Sigmoid colon (tissue), 7 donors: ENCODE results near the gene GLS. TPM values are rescaled to one million over a fixed set of nuclear protein-coding genes. Genes with fewer than 3 reads are reported as not detected.
A peak's percentile ranks its signal among the peaks of the same experiment; 100 is the strongest.

Experiments
- DNase-seq: peaks from one replicate; pipeline ENCODE4 v3.0.0-alpha.2; 2019
- H3K27ac ChIP-seq, 4 donors: fragments of 200-600 bp; sonication (generic); one replicate each; pipeline ENCODE4 v1.5.1; 2016 to 2019; ENCODE audit warnings: mild to moderate bottlenecking in 1 of 4
- H3K27me3 ChIP-seq, 3 donors: fragments of 200-600 bp; sonication (generic); one replicate each; pipeline ENCODE4 v1.5.1; 2019; ENCODE audit warnings: mild to moderate bottlenecking in 1 of 3
- H3K36me3 ChIP-seq, 4 donors: fragments of 200-600 bp; sonication (generic); one replicate each; pipeline ENCODE4 v1.5.1; 2016 to 2019
- H3K4me1 ChIP-seq, 4 donors: fragments of 200-600 bp; sonication (generic); one replicate each; pipeline ENCODE4 v1.5.1; 2017 to 2019
- H3K4me3 ChIP-seq, 4 donors: fragments of 200-600 bp; sonication (generic); one replicate each; pipeline ENCODE4 v1.5.1; 2017 to 2019; ENCODE audit warnings: mild to moderate bottlenecking in 2 of 4, moderate library complexity in 1 of 4
- H3K9me3 ChIP-seq, 4 donors: fragments of 200-600 bp in 3 of 4; sonication (generic) in 3 of 4; one replicate each; pipeline versions ENCODE4 v1.5.1 to v1.6.1; 2013 to 2019
- CTCF ChIP-seq, 4 experiments: fragments of 450-650 bp in 3 of 4; fragments of 200-600 bp in 1 of 4; IDR thresholded peaks; one replicate each; pipeline ENCODE4 v1.5.1; 2016 to 2019; ENCODE audit warnings: antibody characterized with exemption in 4 of 4, mild to moderate bottlenecking in 3 of 4, moderate library complexity in 2 of 4
- EP300 ChIP-seq, 4 donors: sonication (generic); formaldehyde crosslinking; IDR thresholded peaks; one replicate each; pipeline ENCODE4 v1.6.1; 2017; ENCODE audit warnings: antibody characterized with exemption in 4 of 4
- POLR2A ChIP-seq, 2 donors: fragments of 450-650 bp; IDR thresholded peaks; one replicate each; pipeline ENCODE4 v1.6.1; 2016; ENCODE audit warnings: antibody characterized with exemption in 2 of 2, mild to moderate bottlenecking in 2 of 2, moderate library complexity in 2 of 2
- POLR2AphosphoS5 ChIP-seq, 4 donors: sonication (generic); formaldehyde crosslinking; IDR thresholded peaks; one replicate each; pipeline ENCODE4 v1.6.1; 2017; ENCODE audit warnings: antibody characterized with exemption in 4 of 4
- WGBS, 2 donors: extraction: QIAGEN DNeasy Blood & Tissue Kit; methylation state at CpG; one replicate each; pipeline ENCODE4 v1.1.7; 2013; 5-methylcytosine and 5-hydroxymethylcytosine counted together
- intact Hi-C: fragments of 100-400 bp; cut with DNase I; formaldehyde crosslinking; loops from one replicate; pipeline ENCODE4 v1.15.1; 2023
- polyA plus RNA-seq, 3 donors: library from polyadenylated mRNA; stranded (reverse); fragments of 200-250 nt; gene quantifications; one replicate each; pipeline ENCODE4 v1.2.3, GENCODE V29; 2013
- total RNA-seq, 4 donors: library from RNA; depleted of rRNA; stranded (reverse); fragments of >200 nt; gene quantifications; one replicate each; pipeline ENCODE4 v1.1.0, GENCODE V29; 2016
- donor health status: healthy with polysubstance abuse.
- donor health status: Bipolar disorder and iron deficiency.
- donor health status: healthy.

GLS gene
- total and polyA plus RNA-seq, 7 donors = 15.0 to 139 (median 87.1) TPM

- 44 to 67% methylated on average over 10 of the region's 10 CpGs for WGBS, 2 donors
- Histone ChIP-seq H3K36me3 (peaks cover 32 to 100% (median 66%) of the 10 kb centered on the region in 4 donors), H3K4me1 (no peaks in the 10 kb centered on the region), H3K27ac (peak overlapping the region; percentile 10 to 45 (median 32)), H3K9me3 (no peaks in the 10 kb centered on the region), H3K27me3 (no peaks in the 10 kb centered on the region), H3K4me3 (no peak overlapping the region)
- TF ChIP-seq EP300 (IDR thresholded peaks at IDR 0.05) (no peak), CTCF (IDR thresholded peaks at IDR 0.05) (no peak), POLR2A (IDR thresholded peaks at IDR 0.05) (no peak), POLR2AphosphoS5 (IDR thresholded peaks at IDR 0.05) (no peak)
- DNase-seq = no peak
- intact Hi-C loops = no loop called here
Observed at GRCh38 chr2:190980630-190981209, 100.1 kb downstream of the GLS start.

- Histone ChIP-seq H3K4me1 (no peaks in the 10 kb centered on the region), H3K27ac (no peak overlapping the region), H3K4me3 (no peak overlapping the region), H3K27me3 (no peaks in the 10 kb centered on the region), H3K9me3 (no peaks in the 10 kb centered on the region), H3K36me3 (peaks cover 32 to 100% (median 67%) of the 10 kb centered on the region in 4 donors)
- TF ChIP-seq CTCF (IDR thresholded peaks at IDR 0.05) = no peak
- TF ChIP-seq POLR2AphosphoS5 (IDR thresholded peaks at IDR 0.05) = no peak
- TF ChIP-seq POLR2A (IDR thresholded peaks at IDR 0.05) = no peak
- TF ChIP-seq EP300 (IDR thresholded peaks at IDR 0.05) = no peak
- WGBS, 2 donors = 90 to 93% methylated on average over 6 of the region's 6 CpGs
- intact Hi-C loops = no loop called here
- DNase-seq = no peak
Observed at GRCh38 chr2:190981333-190981732, 100.7 kb downstream of the GLS start.

- WGBS, 2 donors = 86 to 95% methylated on average over 1 of the region's 1 CpG
- H3K9me3 ChIP-seq = no peaks in the 10 kb centered on the region
- H3K4me3 ChIP-seq = no peak overlapping the region
- H3K36me3 ChIP-seq = peaks cover 36 to 100% (median 67%) of the 10 kb centered on the region in 4 donors
- intact Hi-C loops = no loop called here
- H3K27ac ChIP-seq = no peak overlapping the region
- TF ChIP-seq CTCF (IDR thresholded peaks at IDR 0.05) (no peak), EP300 (IDR thresholded peaks at IDR 0.05) (no peak), POLR2AphosphoS5 (IDR thresholded peaks at IDR 0.05) (no peak), POLR2A (IDR thresholded peaks at IDR 0.05) (no peak)
- no peaks in the 10 kb centered on the region for H3K27me3 ChIP-seq
- H3K4me1 ChIP-seq = no peaks in the 10 kb centered on the region
- DNase-seq = no peak
Observed at GRCh38 chr2:190981733-190982132, 101.1 kb downstream of the GLS start.

- intact Hi-C loops = no loop called here
- no peak for DNase-seq
- Histone ChIP-seq H3K27me3 (no peaks in the 10 kb centered on the region), H3K27ac (no peak overlapping the region), H3K36me3 (peaks cover 37 to 100% (median 64%) of the 10 kb centered on the region in 4 donors), H3K4me1 (no peaks in the 10 kb centered on the region), H3K4me3 (no peak overlapping the region), H3K9me3 (no peaks in the 10 kb centered on the region)
- WGBS, 2 donors = 81 to 90% methylated on average over 8 of the region's 8 CpGs
- TF ChIP-seq POLR2AphosphoS5 (IDR thresholded peaks at IDR 0.05) (no peak), EP300 (IDR thresholded peaks at IDR 0.05) (no peak), CTCF (IDR thresholded peaks at IDR 0.05) (no peak), POLR2A (IDR thresholded peaks at IDR 0.05) (no peak)
Observed at GRCh38 chr2:190982262-190983034, 101.8 kb downstream of the GLS start.
